ENCODE measurements around the gene PTPN4. TPM values are rescaled to one million over a fixed set of nuclear protein-coding genes. Genes with fewer than 3 reads are reported as not detected.

PTPN4 gene
- total and polyA plus RNA-seq, 2 donors: 4.8 to 58.1 TPM

GRCh38 chr2:119849838-119850565 is 90.3 kb downstream of the PTPN4 start:
- Histone ChIP-seq H3K36me3 (ENCODE audit: insufficient read depth) (no peaks in the 10 kb centered on the region), H3K27ac (ENCODE audit: low read depth) (no peak overlapping the region), H3K4me1 (ENCODE audit: insufficient read depth) (no peaks in the 10 kb centered on the region), H3K4me3 (ENCODE audit: low read depth, low read length) (no peak overlapping the region)
- DNase-seq (ENCODE audit: extremely low spot score): no peak
- WGBS: 94% methylated on average over 4 of the region's 4 CpGs

GRCh38 chr2:119852214-119852613 is 92.5 kb downstream of the PTPN4 start:
- H3K27ac ChIP-seq (ENCODE audit: low read depth): no peak overlapping the region
- DNase-seq (ENCODE audit: extremely low spot score): no peak
- no peak overlapping the region for H3K4me3 ChIP-seq (ENCODE audit: low read depth, low read length)
- 98% methylated on average over 6 of the region's 6 CpGs for WGBS
- no peaks in the 10 kb centered on the region for H3K36me3 ChIP-seq (ENCODE audit: insufficient read depth)
- H3K4me1 ChIP-seq (ENCODE audit: insufficient read depth): no peaks in the 10 kb centered on the region

- Histone ChIP-seq H3K4me1 (ENCODE audit: insufficient read depth) (no peaks in the 10 kb centered on the region), H3K4me3 (ENCODE audit: low read depth, low read length) (no peak overlapping the region), H3K36me3 (ENCODE audit: insufficient read depth) (no peaks in the 10 kb centered on the region), H3K27ac (ENCODE audit: low read depth) (no peak overlapping the region)
- 96% methylated on average over 8 of the region's 8 CpGs for WGBS
- no peak for DNase-seq (ENCODE audit: extremely low spot score)
These were observed 94.2 kb downstream of the PTPN4 start for GRCh38 chr2:119853777-119854399.

DNA sequence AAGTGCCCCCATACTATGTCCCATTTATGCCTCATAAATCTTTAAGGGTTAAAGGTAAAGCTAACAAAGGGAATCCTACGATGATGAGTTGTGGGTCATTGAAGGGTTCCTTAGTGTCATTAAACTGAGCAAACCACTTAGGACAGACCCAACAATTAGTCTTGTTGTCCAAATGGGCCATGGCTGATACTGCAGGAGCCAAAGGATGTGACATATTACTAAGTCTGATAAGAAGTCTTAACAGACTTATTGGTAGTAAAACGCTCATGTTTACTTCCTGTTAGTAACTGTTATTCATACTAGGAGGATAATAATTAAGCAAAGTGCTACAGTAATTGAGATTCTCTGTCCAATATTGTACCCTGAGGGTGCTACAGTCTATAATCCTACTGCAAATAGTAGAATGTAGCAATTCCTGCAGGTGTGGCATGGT is 96.8 kb downstream of the PTPN4 start:
- Histone ChIP-seq H3K4me3 (ENCODE audit: low read depth, low read length) (no peak overlapping the region), H3K4me1 (ENCODE audit: insufficient read depth) (no peaks in the 10 kb centered on the region), H3K27ac (ENCODE audit: low read depth) (no peak overlapping the region), H3K36me3 (ENCODE audit: insufficient read depth) (no peaks in the 10 kb centered on the region)
- no peak for DNase-seq (ENCODE audit: extremely low spot score)
- 65% methylated on average over 2 of the region's 2 CpGs for WGBS

GRCh38 chr2:119857742-119858141 is 98.0 kb downstream of the PTPN4 start:
- no peak overlapping the region for H3K4me3 ChIP-seq (ENCODE audit: low read depth, low read length)
- H3K27ac ChIP-seq (ENCODE audit: low read depth): no peak overlapping the region
- DNase-seq (ENCODE audit: extremely low spot score): no peak
- WGBS: 84% methylated on average over 3 of the region's 3 CpGs
- H3K36me3 ChIP-seq (ENCODE audit: insufficient read depth): no peaks in the 10 kb centered on the region
- H3K4me1 ChIP-seq (ENCODE audit: insufficient read depth): no peaks in the 10 kb centered on the region

DNA sequence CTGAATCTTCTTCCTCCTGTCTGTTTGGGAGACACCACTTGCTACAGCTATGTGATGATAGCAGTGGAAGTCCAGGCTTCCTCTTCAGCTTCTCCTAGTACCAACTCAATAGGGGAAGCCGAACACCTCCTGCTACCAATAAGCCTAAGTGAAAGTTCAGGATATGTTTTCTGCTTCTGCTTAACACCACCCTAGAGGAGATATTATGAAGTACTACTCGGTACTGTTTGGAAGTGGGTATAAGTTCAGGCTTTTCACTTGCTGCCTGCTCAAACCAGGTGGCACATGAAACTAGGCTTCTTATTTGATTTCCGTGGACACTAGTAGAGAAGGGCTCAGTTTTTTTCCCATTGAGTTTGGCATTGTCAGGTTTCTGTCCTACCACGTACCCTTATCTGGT is 99.8 kb downstream of the PTPN4 start:
- no peaks in the 10 kb centered on the region for H3K36me3 ChIP-seq (ENCODE audit: insufficient read depth)
- no peak overlapping the region for H3K27ac ChIP-seq (ENCODE audit: low read depth)
- WGBS: 95% methylated on average over 4 of the region's 4 CpGs
- no peak overlapping the region for H3K4me3 ChIP-seq (ENCODE audit: low read depth, low read length)
- H3K4me1 ChIP-seq (ENCODE audit: insufficient read depth): no peaks in the 10 kb centered on the region
- DNase-seq (ENCODE audit: extremely low spot score): no peak

DNA sequence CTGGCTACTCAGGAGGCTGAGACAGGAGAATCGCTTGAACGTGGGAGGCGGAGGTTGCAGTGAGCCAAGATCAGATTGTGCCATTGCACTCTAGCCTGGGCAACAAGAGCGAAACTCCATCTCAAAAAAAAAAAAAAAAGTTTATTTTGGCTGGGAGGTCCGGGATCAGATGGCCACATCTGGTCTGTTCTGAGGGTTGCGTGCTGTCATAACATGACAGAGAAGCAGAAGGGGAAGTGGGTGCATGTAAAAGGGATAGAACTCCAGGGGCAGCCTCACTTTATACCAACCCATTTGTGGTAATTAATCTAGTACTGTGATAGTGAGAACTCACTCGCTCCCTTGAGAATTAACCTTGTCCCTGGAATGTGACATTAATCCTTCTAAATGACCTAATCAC is 101.2 kb downstream of the PTPN4 start:
- DNase-seq (ENCODE audit: extremely low spot score): no peak
- Histone ChIP-seq H3K27ac (ENCODE audit: low read depth) (no peak overlapping the region), H3K4me3 (ENCODE audit: low read depth, low read length) (no peak overlapping the region), H3K36me3 (ENCODE audit: insufficient read depth) (no peaks in the 10 kb centered on the region), H3K4me1 (ENCODE audit: insufficient read depth) (no peaks in the 10 kb centered on the region)
- 85% methylated on average over 7 of the region's 7 CpGs for whole genome bisulfite sequencing

- H3K36me3 ChIP-seq (ENCODE audit: insufficient read depth): no peaks in the 10 kb centered on the region
- H3K4me3 ChIP-seq (ENCODE audit: low read depth, low read length): no peak overlapping the region
- DNase-seq (ENCODE audit: extremely low spot score): no peak
- no peak overlapping the region for H3K27ac ChIP-seq (ENCODE audit: low read depth)
- 63% methylated on average over 3 of the region's 3 CpGs for WGBS
- H3K4me1 ChIP-seq (ENCODE audit: insufficient read depth): no peaks in the 10 kb centered on the region
These were observed 102.6 kb downstream of the PTPN4 start for GRCh38 chr2:119862127-119862889.

DNA sequence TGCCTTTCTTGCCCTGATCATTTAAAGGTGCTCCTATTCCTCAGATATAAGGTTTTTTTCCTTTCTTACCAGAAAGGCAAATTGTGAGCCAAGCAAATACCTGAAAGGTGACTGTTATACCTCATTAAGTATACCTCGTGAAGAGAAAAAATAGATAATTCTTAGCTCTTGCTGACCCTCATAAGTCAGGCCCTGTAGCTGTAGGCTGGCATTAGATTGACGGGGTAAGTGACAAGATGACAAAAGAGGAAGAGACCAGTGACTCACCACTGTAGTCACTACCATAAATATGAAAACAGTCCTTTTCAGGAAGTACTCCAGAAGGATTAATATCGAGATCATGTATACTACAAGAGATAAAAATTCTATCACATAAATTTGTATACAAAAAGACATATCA is 104.6 kb downstream of the PTPN4 start:
- no peak overlapping the region for H3K4me3 ChIP-seq (ENCODE audit: low read depth, low read length)
- no peaks in the 10 kb centered on the region for H3K4me1 ChIP-seq (ENCODE audit: insufficient read depth)
- no peak for DNase-seq (ENCODE audit: extremely low spot score)
- H3K27ac ChIP-seq (ENCODE audit: low read depth): no peak overlapping the region
- H3K36me3 ChIP-seq (ENCODE audit: insufficient read depth): no peaks in the 10 kb centered on the region
- WGBS: 77% methylated on average over 3 of the region's 3 CpGs

DNA sequence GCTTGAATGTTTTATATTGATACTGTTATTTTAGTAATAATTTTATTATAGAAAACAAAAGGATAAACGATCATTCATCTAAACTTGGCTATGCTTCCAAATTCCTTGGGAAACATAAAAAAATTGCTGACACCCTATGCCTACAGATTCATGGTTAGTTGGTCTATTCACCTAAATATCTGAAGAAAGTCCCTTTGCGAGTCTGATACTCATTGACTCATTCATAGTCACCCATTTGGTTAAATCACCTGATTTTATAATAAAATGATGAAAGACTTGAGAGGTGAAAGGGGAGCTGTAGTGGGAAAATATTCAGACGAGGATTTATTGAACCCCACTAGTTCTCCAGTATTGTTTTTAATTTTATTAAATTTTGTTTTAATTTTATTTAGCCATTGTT is 112.0 kb downstream of the PTPN4 start:
- no peaks in the 10 kb centered on the region for H3K36me3 ChIP-seq (ENCODE audit: insufficient read depth)
- 78% methylated on average over 3 of the region's 3 CpGs for WGBS
- H3K4me1 ChIP-seq (ENCODE audit: insufficient read depth): no peaks in the 10 kb centered on the region
- no peak for DNase-seq (ENCODE audit: extremely low spot score)
- no peak overlapping the region for H3K4me3 ChIP-seq (ENCODE audit: low read depth, low read length)
- no peak overlapping the region for H3K27ac ChIP-seq (ENCODE audit: low read depth)

DNA sequence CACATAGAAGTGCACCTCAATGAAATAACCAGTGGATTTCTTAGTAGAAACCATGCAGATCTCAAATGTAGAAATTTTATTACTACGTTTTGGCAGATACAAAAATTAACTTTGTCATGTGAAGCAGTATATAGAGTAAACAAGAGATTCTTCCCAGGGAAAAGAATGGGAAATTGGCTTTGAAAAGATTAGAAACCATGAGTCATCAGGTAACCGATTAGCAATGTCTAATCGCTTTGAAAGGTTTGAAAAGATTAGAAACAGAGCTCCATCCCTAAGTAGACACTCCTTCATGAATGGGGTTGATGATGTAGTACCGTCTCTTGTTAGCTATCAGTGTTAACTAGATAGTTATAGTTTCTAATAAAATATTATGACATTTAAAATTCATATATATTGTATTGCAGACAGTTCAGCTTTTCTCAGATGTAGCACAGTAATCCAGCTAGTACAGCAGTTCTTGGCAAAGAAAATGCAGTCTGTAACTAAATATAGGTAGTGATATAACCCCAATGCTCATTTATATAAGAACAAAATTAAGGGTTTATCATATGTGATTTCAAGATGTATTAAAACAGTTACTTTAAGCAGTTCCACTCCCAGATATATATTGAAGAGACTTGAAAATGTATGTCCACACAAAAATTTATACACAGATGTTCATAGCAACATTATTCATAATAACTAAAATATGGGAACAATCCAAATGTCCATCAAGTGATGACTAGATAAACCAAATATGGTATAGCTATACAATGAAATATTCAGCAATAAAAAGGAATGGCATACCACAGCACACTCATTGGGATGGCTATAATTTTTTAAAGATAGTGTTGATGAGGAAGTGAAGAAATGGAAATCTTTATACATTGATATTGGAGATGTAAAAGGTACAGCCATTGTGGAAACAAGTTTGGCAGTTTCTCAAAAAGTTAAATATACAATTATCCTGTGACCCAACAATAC is 113.9 kb downstream of the PTPN4 start:
- Histone ChIP-seq H3K36me3 (ENCODE audit: insufficient read depth) (no peaks in the 10 kb centered on the region), H3K27ac (ENCODE audit: low read depth) (no peak overlapping the region), H3K4me3 (ENCODE audit: low read depth, low read length) (no peak overlapping the region), H3K4me1 (ENCODE audit: insufficient read depth) (no peaks in the 10 kb centered on the region)
- no peak for DNase-seq (ENCODE audit: extremely low spot score)
- 51% methylated on average over 4 of the region's 4 CpGs for WGBS

GRCh38 chr2:119879502-119879901 is 119.8 kb downstream of the PTPN4 start:
- Histone ChIP-seq H3K4me3 (ENCODE audit: low read depth, low read length) (no peak overlapping the region), H3K4me1 (ENCODE audit: insufficient read depth) (no peaks in the 10 kb centered on the region), H3K27ac (ENCODE audit: low read depth) (no peak overlapping the region), H3K36me3 (ENCODE audit: insufficient read depth) (no peaks in the 10 kb centered on the region)
- DNase-seq (ENCODE audit: extremely low spot score): no peak

DNA sequence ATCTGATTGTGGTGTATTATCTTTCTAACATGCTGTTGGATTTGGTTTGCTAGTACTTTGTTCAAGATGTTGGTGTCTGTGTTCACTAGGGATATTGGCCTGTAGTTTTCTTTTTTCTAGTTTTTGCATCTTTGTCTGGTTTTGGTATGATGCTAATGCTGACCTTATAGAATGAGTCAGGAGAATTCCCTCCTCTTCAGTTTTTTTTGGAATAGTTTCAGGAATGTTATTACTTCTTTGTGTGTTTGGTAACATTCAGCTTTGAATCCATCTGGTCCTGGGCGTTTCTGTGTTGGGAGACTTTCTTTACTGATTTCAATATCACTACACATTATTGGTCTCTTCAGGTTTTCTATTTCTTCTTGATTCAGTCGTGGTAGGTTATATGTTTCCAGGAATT is 129.0 kb downstream of the PTPN4 start:
- DNase-seq (ENCODE audit: extremely low spot score): no peak
- 93% methylated on average over 2 of the region's 2 CpGs for WGBS
- peaks cover 1% of the 10 kb centered on the region for H3K36me3 ChIP-seq (ENCODE audit: insufficient read depth)
- H3K27ac ChIP-seq (ENCODE audit: low read depth): no peak overlapping the region
- no peak overlapping the region for H3K4me3 ChIP-seq (ENCODE audit: low read depth, low read length)
- no peaks in the 10 kb centered on the region for H3K4me1 ChIP-seq (ENCODE audit: insufficient read depth)
